ENCODE results near the gene PDCD6IP. TPM values are rescaled to one million over a fixed set of nuclear protein-coding genes. Genes with fewer than 3 reads are reported as not detected.

PDCD6IP gene
- total RNA-seq, 2 experiments from 2014 or later = 158 to 178 TPM

GRCh38 chr3:33914731-33915379 is 116.4 kb downstream of the PDCD6IP start:
- POLR2A ChIA-PET = no interaction called here
- CTCF ChIA-PET = no interaction called here

GRCh38 chr3:33915796-33916546 is 117.5 kb downstream of the PDCD6IP start:
- POLR2A ChIA-PET = no interaction called here
- CTCF ChIA-PET = no interaction called here

DNA sequence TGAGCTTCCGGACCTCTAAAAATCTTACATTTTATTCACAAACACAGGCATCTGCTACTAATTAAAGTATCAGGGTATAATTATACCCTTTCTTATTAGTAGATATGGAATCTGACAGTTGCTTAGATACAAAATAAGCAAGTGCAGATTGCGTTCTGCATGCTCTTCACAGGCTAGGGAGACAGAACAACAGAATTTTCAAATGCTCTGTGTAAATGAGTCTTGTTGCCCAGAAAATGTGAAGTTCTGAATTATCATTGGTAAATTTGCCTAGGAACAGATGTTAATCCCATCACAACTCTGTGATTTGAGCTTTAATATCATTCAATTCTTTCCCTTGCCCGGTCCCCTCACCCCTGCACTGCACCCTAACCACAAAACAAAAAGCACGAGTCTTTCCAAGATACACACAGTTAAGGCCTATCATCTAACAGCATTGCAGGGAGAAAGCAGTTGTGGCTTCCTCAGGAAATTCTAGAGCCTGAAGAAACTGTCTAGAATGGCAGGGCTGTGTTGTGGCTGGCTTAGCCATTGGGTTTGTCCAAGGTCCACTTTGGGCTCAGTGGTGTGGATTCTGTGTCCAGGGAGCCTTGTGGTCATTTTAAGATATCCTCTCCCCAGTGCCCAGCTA is 119.8 kb downstream of the PDCD6IP start:
- ChIA-PET CTCF (no interaction called here), POLR2A (no interaction called here)

Other genes with a start within 250 kb of the PDCD6IP start
- 10 to 100 TPM; 39.0 to 45.5 TPM for gene CLASP2, start 80.4 kb upstream of the PDCD6IP start, total RNA-seq